ENCODE measurements around the gene BAHCC1. TPM values are rescaled to one million over a fixed set of nuclear protein-coding genes. Genes with fewer than 3 reads are reported as not detected.
A peak's percentile ranks its signal among the peaks of the same experiment; 100 is the strongest.

BAHCC1 gene
- total and polyA plus RNA-seq, 2 of the 8 experiments (the other 6 are each of a cell fraction or from before 2014, with no cell fraction given): 0.26 to 0.58 TPM

DNA sequence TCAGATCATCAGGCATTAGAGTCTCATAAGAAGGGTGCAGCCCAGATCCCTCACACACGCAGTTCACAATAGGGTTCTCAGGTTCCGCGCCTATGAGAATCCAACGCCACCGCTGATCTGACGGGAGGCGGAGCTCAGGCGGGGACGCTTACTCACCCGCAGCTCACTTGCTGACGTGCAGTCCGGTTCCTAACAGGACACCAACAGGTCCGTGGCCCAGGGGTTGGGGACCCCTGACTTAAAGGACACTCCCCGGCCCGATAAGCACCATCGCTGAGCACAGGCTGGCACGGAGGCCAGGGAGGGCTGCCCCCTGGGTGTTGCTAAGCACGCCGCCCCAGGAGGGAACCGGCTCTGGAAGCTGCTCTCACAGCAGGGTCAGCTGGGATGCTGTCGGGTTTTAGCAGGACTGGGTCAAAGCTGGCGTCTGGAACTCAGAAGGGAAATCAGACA, 30.1 kb upstream of the BAHCC1 start:
- H2BK120ac ChIP-seq (replicated peaks; ENCODE audit: low read depth, low read length): no peak overlapping the region
- H3K23me2 ChIP-seq (ENCODE audit: low read depth, low read length): no peaks in the 10 kb centered on the region; the same call in 1 of the 2 replicates
- H4K5ac ChIP-seq (ENCODE audit: insufficient read length, low read depth, low read length): no peak overlapping the region
- no peak for TF ChIP-seq POU5F1 (IDR thresholded peaks at IDR 0.05; ENCODE audit: low read depth, low read length)
- peak; percentile 27; the same call in 1 of the 2 replicates for TF ChIP-seq CREB1 (IDR thresholded peaks at IDR 0.05)
- TF ChIP-seq, protein P1, sequence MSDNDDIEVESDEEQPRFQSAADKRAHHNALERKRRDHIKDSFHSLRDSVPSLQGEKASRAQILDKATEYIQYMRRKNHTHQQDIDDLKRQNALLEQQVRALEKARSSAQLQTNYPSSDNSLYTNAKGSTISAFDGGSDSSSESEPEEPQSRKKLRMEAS (IDR thresholded peaks at IDR 0.05): 0 out of 2 replicates have a peak, but pooled peaks have one; percentile 9
- no peak for TF ChIP-seq JUN (IDR thresholded peaks at IDR 0.05; ENCODE audit: low read depth, low read length)
- TF ChIP-seq SIX5 (IDR thresholded peaks at IDR 0.05; ENCODE audit: low read depth, low read length): no peak
- TF ChIP-seq GABPA (IDR thresholded peaks at IDR 0.05; ENCODE audit: borderline replicate concordance, insufficient read depth, low read length): 0 out of 2 replicates have a peak, but pooled peaks have one; percentile 27
- TF ChIP-seq, protein P2, sequence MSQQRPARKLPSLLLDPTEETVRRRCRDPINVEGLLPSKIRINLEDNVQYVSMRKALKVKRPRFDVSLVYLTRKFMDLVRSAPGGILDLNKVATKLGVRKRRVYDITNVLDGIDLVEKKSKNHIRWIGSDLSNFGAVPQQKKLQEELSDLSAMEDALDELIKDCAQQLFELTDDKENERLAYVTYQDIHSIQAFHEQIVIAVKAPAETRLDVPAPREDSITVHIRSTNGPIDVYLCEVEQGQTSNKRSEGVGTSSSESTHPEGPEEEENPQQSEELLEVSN (IDR thresholded peaks at IDR 0.05): no peak
- TF ChIP-seq ZNF274 (IDR thresholded peaks at IDR 0.05; ENCODE audit: borderline replicate concordance, extremely low read depth, low read length): no peak
- peak overlapping the region in 3 of 4 experiments; percentile 19 to 48 (median 24); a peak in 5 of 8 replicates for H3K4me3 ChIP-seq (ENCODE audit: extremely low read depth in 1 of 4, insufficient read depth in 2 of 4, low read depth in 3 of 4, low read length in 4 of 4)
- H2BK5ac ChIP-seq (ENCODE audit: low read depth, low read length): no peak overlapping the region
- DNase-seq (ENCODE audit: low read depth in 1 of 2, low spot score in 2 of 2): peak in 1 of 2 experiments; percentile 68
- H3K23ac ChIP-seq (ENCODE audit: insufficient read length): no peak overlapping the region
- H3K79me2 ChIP-seq (ENCODE audit: control insufficient read depth in 1 of 2, insufficient read depth in 2 of 2, low read length in 2 of 2): no peaks in the 10 kb centered on the region
- peaks cover 0 to 9% (median 3%) of the 10 kb centered on the region in 4 experiments; a peak in 3 of 7 replicates for H3K4me1 ChIP-seq (replicated peaks in 1 of 4; ENCODE audit: control insufficient read depth in 3 of 4, insufficient read depth in 4 of 4, low read length in 3 of 4)
- peaks cover 0 to 16% (median 2%) of the 10 kb centered on the region in 4 experiments; a peak in 4 of 7 replicates for H3K27me3 ChIP-seq (replicated peaks in 1 of 4; ENCODE audit: control insufficient read depth in 3 of 4, extremely low read depth in 1 of 4, insufficient read depth in 3 of 4, low read length in 3 of 4)
- H3K14ac ChIP-seq (ENCODE audit: insufficient read length): no peak overlapping the region
- H2BK15ac ChIP-seq (ENCODE audit: low read length): 0 out of 2 replicates have a peak overlapping the region, but pooled peaks have one; percentile 53
- WGBS, 2 experiments (ENCODE audit: extremely low coverage in 1 of 2, insufficient coverage in 1 of 2, insufficient read length in 1 of 2, insufficient replicate concordance in 2 of 2, low coverage in 1 of 2, low lambda C conversion rate in 2 of 2, missing lambda C conversion rate in 1 of 2): 28% methylated on average over 22 of the region's 22 CpGs; no CpG with 5 or more reads in 1 of the 2 experiments
- peak overlapping the region; percentile 86; the same call in 1 of the 2 replicates for H2AFZ ChIP-seq (ENCODE audit: low read length)
- no peak overlapping the region for H2AK5ac ChIP-seq (ENCODE audit: low read depth, low read length)
- H2BK20ac ChIP-seq (ENCODE audit: low read length): no peak overlapping the region
- H3K4me2 ChIP-seq (ENCODE audit: insufficient read depth in 1 of 2, low read depth in 2 of 2, low read length in 2 of 2): peak overlapping the region; percentile 55 to 69
- 0 out of 2 replicates have a peak overlapping the region, but pooled peaks have one; percentile 19 for H2BK12ac ChIP-seq (ENCODE audit: low read depth, low read length)
- peak overlapping the region; percentile 48; the same call in 1 of the 2 replicates for H3K18ac ChIP-seq (ENCODE audit: extremely low read depth, low read length)
- no peak overlapping the region for H4K91ac ChIP-seq (replicated peaks; ENCODE audit: insufficient read length, low read length)
- H3K4ac ChIP-seq (replicated peaks; ENCODE audit: insufficient read length, low read depth, low read length): no peak overlapping the region
- no peaks in the 10 kb centered on the region for H3K36me3 ChIP-seq (ENCODE audit: control insufficient read depth in 2 of 4, insufficient read depth in 4 of 4, low read length in 3 of 4)
- ChIA-PET CTCF (ENCODE audit: partially characterized antibody) (interaction anchor here (1.0 to 1.3 kb wide), 8 partner anchors 11 to 269 kb away, joined by 3 to 7 read pairs (median 4); no protein-coding TSS in a partner anchor), POLR2A (ENCODE audit: partially characterized antibody) (interaction anchor here (0.6 to 1.4 kb wide), 3 partner anchors 45 to 146 kb away, joined by 3 read pairs; partner anchors contain the start of genes NDUFAF8 and TEPSIN)
- FAIRE-seq: no peak
- no peaks in the 10 kb centered on the region for H4K20me1 ChIP-seq (replicated peaks in 1 of 2; ENCODE audit: control insufficient read depth in 1 of 2, insufficient read depth in 2 of 2, low read length in 2 of 2)
- H3K56ac ChIP-seq (replicated peaks; ENCODE audit: insufficient read length, low read depth, low read length): no peak overlapping the region
- no peaks in the 10 kb centered on the region for H3K9me3 ChIP-seq (ENCODE audit: insufficient read depth in 2 of 2, low read depth in 1 of 2, low read length in 1 of 2)
- H3K9ac ChIP-seq (replicated peaks in 1 of 4; ENCODE audit: extremely low read depth in 1 of 4, low read depth in 3 of 4, low read length in 3 of 4): no peak overlapping the region
- H3K27ac ChIP-seq (ENCODE audit: low read depth, low read length): no peak overlapping the region
- H4K8ac ChIP-seq (ENCODE audit: extremely low read depth, insufficient read depth, low read length): peak overlapping the region; percentile 41
- no peaks in the 10 kb centered on the region for H3K79me1 ChIP-seq (ENCODE audit: low read depth, low read length)

All from H1 (cell line).